Adrenal gland (tissue), 5 donors: ENCODE results near the gene KLC4.

Experiments used
- CTCF ChIP-seq, 6 experiments: fragments of 450-650 bp in 4 of 6; fragments of 200-600 bp in 2 of 6; sonication (generic) in 1 of 6; IDR thresholded peaks; 1 replicate in 5 of 6; 2 replicates in 1 of 6; pipeline versions ENCODE4 v1.5.1 to v1.8.0; 2016 to 2021; ENCODE audit warnings: antibody characterized with exemption in 6 of 6, mild to moderate bottlenecking in 2 of 6, moderate library complexity in 1 of 6
- POLR2A ChIP-seq, 2 donors: fragments of 450-650 bp; IDR thresholded peaks; one replicate each; pipeline ENCODE4 v1.6.1; 2017; ENCODE audit warnings: antibody characterized with exemption in 2 of 2, mild to moderate bottlenecking in 2 of 2, moderate library complexity in 1 of 2
- donor health status: DM: no; HTN: no; CAD: no.

DNA sequence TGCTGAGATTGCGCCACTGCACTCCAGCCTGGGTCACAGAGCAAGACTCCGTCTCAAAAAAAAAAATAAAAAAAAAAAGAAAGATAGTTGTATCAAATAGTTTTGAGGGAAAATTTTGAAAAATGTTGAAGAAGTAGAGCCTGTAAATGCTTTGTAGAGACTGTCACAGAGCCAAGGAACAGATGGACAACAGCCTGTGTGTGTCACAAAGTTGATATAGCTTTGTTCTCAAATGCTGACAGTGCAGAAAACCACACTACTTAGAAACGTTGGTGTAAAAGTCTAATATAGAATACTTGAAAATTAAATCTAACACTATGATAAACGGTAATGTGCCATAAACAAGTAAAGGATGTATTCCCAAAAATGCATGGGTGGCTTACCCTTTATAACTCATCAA is 42.1 kb downstream of the KLC4 start:
- TF ChIP-seq CTCF (IDR thresholded peaks at IDR 0.05), result no peak
- no peak for TF ChIP-seq POLR2A (IDR thresholded peaks at IDR 0.05)
